ENCODE measurements around the gene RIPOR2.

RIPOR2 gene

GRCh38 chr6:24844061-24844460 is 91.7 kb downstream of the RIPOR2 start:
- no peak for DNase-seq (ENCODE audit: low read depth)

- no peak for DNase-seq (ENCODE audit: low read depth)
These were observed 95.6 kb downstream of the RIPOR2 start for GRCh38 chr6:24840187-24840586.

- no peak for DNase-seq (ENCODE audit: low read depth)
These were observed 96.8 kb downstream of the RIPOR2 start for GRCh38 chr6:24838994-24839393.

- DNase-seq (ENCODE audit: low read depth): no peak
These were observed 97.7 kb downstream of the RIPOR2 start for GRCh38 chr6:24838081-24838480.

- DNase-seq (ENCODE audit: low read depth): no peak
These were observed 99.7 kb downstream of the RIPOR2 start for GRCh38 chr6:24836109-24836508.

- DNase-seq (ENCODE audit: low read depth): no peak
These were observed 101.9 kb downstream of the RIPOR2 start for GRCh38 chr6:24833711-24834386.

GRCh38 chr6:24832794-24833193 is 103.0 kb downstream of the RIPOR2 start:
- no peak for DNase-seq (ENCODE audit: low read depth)

- peak; percentile 87 for DNase-seq (ENCODE audit: low read depth)
These were observed 103.7 kb downstream of the RIPOR2 start for GRCh38 chr6:24831771-24832716.

GRCh38 chr6:24829657-24830056 is 106.1 kb downstream of the RIPOR2 start:
- no peak for DNase-seq (ENCODE audit: low read depth)

- no peak for DNase-seq (ENCODE audit: low read depth)
These were observed 107.8 kb downstream of the RIPOR2 start for GRCh38 chr6:24827970-24828369.

GRCh38 chr6:24827162-24827561 is 108.6 kb downstream of the RIPOR2 start:
- no peak for DNase-seq (ENCODE audit: low read depth)

GRCh38 chr6:24825130-24825630 is 110.6 kb downstream of the RIPOR2 start:
- DNase-seq (ENCODE audit: low read depth): no peak

GRCh38 chr6:24824142-24824938 is 111.4 kb downstream of the RIPOR2 start:
- no peak for DNase-seq (ENCODE audit: low read depth)

GRCh38 chr6:24823185-24823584 is 112.6 kb downstream of the RIPOR2 start:
- DNase-seq (ENCODE audit: low read depth): no peak

GRCh38 chr6:24822696-24823095 is 113.1 kb downstream of the RIPOR2 start:
- DNase-seq (ENCODE audit: low read depth): peak; percentile 28

- DNase-seq (ENCODE audit: low read depth): no peak
These were observed 113.8 kb downstream of the RIPOR2 start for GRCh38 chr6:24821860-24822444.

GRCh38 chr6:24818346-24818745 is 117.4 kb downstream of the RIPOR2 start:
- no peak for DNase-seq (ENCODE audit: low read depth)

GRCh38 chr6:24809728-24810127 is 126.0 kb downstream of the RIPOR2 start:
- no peak for DNase-seq (ENCODE audit: low read depth)

GRCh38 chr6:24807584-24807983 is 128.2 kb downstream of the RIPOR2 start:
- no peak for DNase-seq (ENCODE audit: low read depth)

- peak; percentile 75 for DNase-seq (ENCODE audit: low read depth)
These were observed 133.3 kb downstream of the RIPOR2 start for GRCh38 chr6:24802271-24803059.

GRCh38 chr6:24799541-24799915 is 136.2 kb downstream of the RIPOR2 start:
- DNase-seq (ENCODE audit: low read depth): peak; percentile 20
